Measurements from ENCODE around the gene ZNF224.

DNA sequence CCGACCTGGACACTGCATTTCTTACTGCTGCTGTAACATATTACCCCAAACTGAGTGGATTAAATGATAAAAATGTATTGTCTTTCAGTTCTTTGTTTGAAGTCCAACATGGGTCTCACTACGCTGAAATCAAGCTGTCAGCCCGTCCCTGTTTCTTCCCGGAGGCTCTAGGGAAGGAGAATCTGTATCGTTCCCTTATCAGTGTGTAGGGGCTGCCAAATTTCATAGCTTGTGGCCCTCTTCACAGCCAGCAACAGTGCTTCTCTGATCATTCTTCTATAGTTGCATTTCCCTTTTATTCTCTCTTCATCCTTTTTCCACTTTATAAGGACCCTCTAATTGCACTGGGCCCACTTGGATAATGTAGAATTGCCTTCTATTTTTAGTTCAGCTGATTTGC lies 57.3 kb downstream of the ZNF224 start:
- TF ChIP-seq, protein P1, sequence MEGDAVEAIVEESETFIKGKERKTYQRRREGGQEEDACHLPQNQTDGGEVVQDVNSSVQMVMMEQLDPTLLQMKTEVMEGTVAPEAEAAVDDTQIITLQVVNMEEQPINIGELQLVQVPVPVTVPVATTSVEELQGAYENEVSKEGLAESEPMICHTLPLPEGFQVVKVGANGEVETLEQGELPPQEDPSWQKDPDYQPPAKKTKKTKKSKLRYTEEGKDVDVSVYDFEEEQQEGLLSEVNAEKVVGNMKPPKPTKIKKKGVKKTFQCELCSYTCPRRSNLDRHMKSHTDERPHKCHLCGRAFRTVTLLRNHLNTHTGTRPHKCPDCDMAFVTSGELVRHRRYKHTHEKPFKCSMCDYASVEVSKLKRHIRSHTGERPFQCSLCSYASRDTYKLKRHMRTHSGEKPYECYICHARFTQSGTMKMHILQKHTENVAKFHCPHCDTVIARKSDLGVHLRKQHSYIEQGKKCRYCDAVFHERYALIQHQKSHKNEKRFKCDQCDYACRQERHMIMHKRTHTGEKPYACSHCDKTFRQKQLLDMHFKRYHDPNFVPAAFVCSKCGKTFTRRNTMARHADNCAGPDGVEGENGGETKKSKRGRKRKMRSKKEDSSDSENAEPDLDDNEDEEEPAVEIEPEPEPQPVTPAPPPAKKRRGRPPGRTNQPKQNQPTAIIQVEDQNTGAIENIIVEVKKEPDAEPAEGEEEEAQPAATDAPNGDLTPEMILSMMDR (optimal IDR thresholded peaks at IDR 0.05 in 1 of 3, IDR thresholded peaks at IDR 0.05 in 1 of 3, conservative IDR thresholded peaks at IDR 0.05 in 1 of 3; ENCODE audit: extremely low read depth in 1 of 3, insufficient read depth in 2 of 3, low read length in 3 of 3): no peak
- no peak for TF ChIP-seq EZH2 (IDR thresholded peaks at IDR 0.05; ENCODE audit: low read length)

All from keratinocyte (primary cell).